HCT116 (cell line): ENCODE measurements around the gene PLCD1. TPM values are rescaled to one million over a fixed set of nuclear protein-coding genes. Genes with fewer than 3 reads are reported as not detected.

ENCODE experiments used
- ATAC-seq: fragments of 200-7000 bp; cut with Tn5 transposase; 2 replicates; pipeline ENCODE4 v1.9.1; 2020; ENCODE audit warnings: mild to moderate bottlenecking, moderate library complexity
- BruUV-seq: library from RNA; stranded (reverse); fragments of 400-500 nt; replicated peaks from 2 replicates; lab custom pipeline; 2021; lab: Mats Ljungman, UMichigan
- CTCF ChIA-PET: fragments of 300-600 bp; sonication (Branson Sonifier 250); formaldehyde crosslinking; loops from one replicate; lab custom pipeline; 2021; ENCODE audit warnings: antibody characterized with exemption; lab: Charles Lee
- POLR2A ChIA-PET: fragments of 300-600, 350-600 bp; sonication (Branson Sonifier 250); formaldehyde crosslinking; loops from one replicate; lab custom pipeline; 2021; ENCODE audit warnings: antibody characterized with exemption; lab: Charles Lee
- RAD21 ChIA-PET, 2 experiments: fragments of 300-600 bp; sonication (Branson Sonifier 250); formaldehyde crosslinking; loops; one replicate each; lab custom pipeline; 2023; ENCODE audit warnings: low total read pairs in 2 of 2; ENCODE audit not compliant: uncharacterized antibody in 2 of 2, unreplicated experiment in 2 of 2, low non-redundant PET in 1 of 2; lab: Charles Lee
- DNase-seq: peaks from one replicate; pipeline ENCODE4 v3.0.0-alpha.2; 2010; ENCODE audit warnings: low read depth, low spot score
- H2AFZ ChIP-seq: fragments of 200-600 bp; shearing (Covaris generic), sonication (generic); 2 replicates; pipeline ENCODE4 v1.6.1; 2017; ENCODE audit warnings: low read depth, mixed run types, mixed read lengths, antibody characterized with exemption, low read length; ENCODE audit not compliant: poor library complexity, severe bottlenecking
- H3K27ac ChIP-seq: 2 replicates; pipeline ENCODE4 v1.5.1; 2012; ENCODE audit warnings: low read depth, low read length
- H3K27me3 ChIP-seq: fragments of 200-600 bp; sonication (generic); 2 replicates; pipeline ENCODE4 v1.6.1; 2016; ENCODE audit warnings: mixed run types, low read length, mixed read lengths; ENCODE audit not compliant: insufficient read depth
- H3K36me3 ChIP-seq, 2 experiments: fragments of 200-500 bp in 1 of 2; fragments of 200-600 bp in 1 of 2; sonication (Bioruptor generic) in 1 of 2; sonication (generic) in 1 of 2; 2 replicates each; pipeline versions ENCODE4 v1.5.1 to v1.6.1; 2014 to 2016; ENCODE audit warnings: low read length in 2 of 2, inconsistent platforms in 1 of 2, mixed read lengths in 1 of 2, mixed run types in 1 of 2; ENCODE audit not compliant: insufficient read depth in 2 of 2, control insufficient read depth in 1 of 2
- H3K4me1 ChIP-seq, 2 experiments: fragments of 200-600 bp in 1 of 2; sonication (generic) in 1 of 2; 2 replicates each; pipeline versions ENCODE4 v1.5.1 to v1.6.1; 2012 to 2017; ENCODE audit warnings: low read length in 2 of 2, inconsistent platforms in 1 of 2, mild to moderate bottlenecking in 1 of 2, mixed read lengths in 1 of 2, mixed run types in 1 of 2, moderate library complexity in 1 of 2; ENCODE audit not compliant: insufficient read depth in 2 of 2, control insufficient read depth in 1 of 2
- H3K4me2 ChIP-seq: fragments of 200-600 bp; sonication (generic); 2 replicates; pipeline ENCODE4 v1.6.1; 2017; ENCODE audit warnings: mixed run types, low read length, mixed read lengths
- H3K4me3 ChIP-seq, 2 experiments: fragments of 200-600 bp in 1 of 2; sonication (generic) in 1 of 2; replicated peaks in 1 of 2; 2 replicates each; pipeline ENCODE4 v1.5.1; 2011 to 2016; ENCODE audit warnings: low read length in 2 of 2, control low read depth in 1 of 2, low read depth in 1 of 2, mild to moderate bottlenecking in 1 of 2, mixed read lengths in 1 of 2, mixed run types in 1 of 2
- H3K79me2 ChIP-seq: fragments of 200-600 bp; sonication (generic); 2 replicates; pipeline ENCODE4 v1.6.1; 2017; ENCODE audit warnings: mild to moderate bottlenecking, mixed run types, low read length, moderate library complexity, mixed read lengths; ENCODE audit not compliant: insufficient read depth
- H3K9ac ChIP-seq: fragments of 200-600 bp; sonication (generic); 2 replicates; pipeline ENCODE4 v1.6.1; 2016; ENCODE audit warnings: low read length, mixed read lengths
- H3K9me2 ChIP-seq: fragments of 200-600 bp; sonication (generic), shearing (Covaris generic); 2 replicates; pipeline ENCODE4 v1.6.1; 2017; ENCODE audit warnings: mixed run types, mild to moderate bottlenecking, moderate library complexity; ENCODE audit not compliant: insufficient read depth
- H3K9me3 ChIP-seq, 2 experiments: fragments of 200-500 bp in 1 of 2; fragments of 200-600 bp in 1 of 2; sonication (Bioruptor generic) in 1 of 2; sonication (generic) in 1 of 2; 2 replicates each; pipeline ENCODE4 v1.6.1; 2014 to 2017; ENCODE audit warnings: low read length in 2 of 2, mixed read lengths in 2 of 2, inconsistent platforms in 1 of 2, low read depth in 1 of 2, mild to moderate bottlenecking in 1 of 2, mixed run types in 1 of 2, moderate library complexity in 1 of 2; ENCODE audit not compliant: control insufficient read depth in 1 of 2, insufficient read depth in 1 of 2
- H4K20me1 ChIP-seq: fragments of 200-600 bp; sonication (generic), shearing (Covaris generic); 2 replicates; pipeline ENCODE4 v1.6.1; 2017; ENCODE audit warnings: mixed run types, mild to moderate bottlenecking, moderate library complexity; ENCODE audit not compliant: insufficient read depth
- CBX3 ChIP-seq: IDR thresholded peaks from 2 replicates; pipeline ENCODE4 v1.6.1; 2012; ENCODE audit warnings: low read depth
- CTCF ChIP-seq, 3 experiments: fragments of 200-600 bp in 1 of 3; sonication (generic) in 1 of 3; IDR thresholded peaks in 2 of 3; conservative IDR thresholded peaks in 1 of 3; 2 replicates each; pipeline ENCODE4 v1.5.1; 2012 to 2017; ENCODE audit warnings: low read depth in 2 of 3, low read length in 2 of 3, antibody characterized with exemption in 1 of 3, borderline replicate concordance in 1 of 3, control low read depth in 1 of 3, mild to moderate bottlenecking in 1 of 3, mixed read lengths in 1 of 3, mixed run types in 1 of 3, moderate library complexity in 1 of 3; ENCODE audit not compliant: insufficient read depth in 1 of 3
- EGR1 ChIP-seq: IDR thresholded peaks from 2 replicates; pipeline ENCODE4 v1.6.1; 2012; ENCODE audit warnings: low read depth
- ELF1 ChIP-seq: IDR thresholded peaks from 2 replicates; pipeline ENCODE4 v1.6.1; 2012; ENCODE audit warnings: low read depth, borderline replicate concordance
- EZH2 ChIP-seq: fragments of 200-600 bp; sonication (generic); IDR thresholded peaks from 2 replicates; pipeline ENCODE4 v1.6.1; 2017; ENCODE audit warnings: antibody characterized with exemption, mixed run types
- EZH2phosphoT487 ChIP-seq: fragments of 200-600 bp; IDR thresholded peaks from 2 replicates; pipeline ENCODE4 v1.6.1; 2018; ENCODE audit warnings: antibody characterized with exemption, borderline replicate concordance
- POLR2A ChIP-seq: IDR thresholded peaks from 2 replicates; pipeline ENCODE4 v1.7.0; 2011; ENCODE audit warnings: borderline replicate concordance; ENCODE audit not compliant: insufficient read depth, insufficient read length; ENCODE audit errors: extremely low read depth
- POLR2AphosphoS5 ChIP-seq: IDR thresholded peaks from 2 replicates; pipeline ENCODE4 v1.6.1; 2011; ENCODE audit warnings: mild to moderate bottlenecking, low read depth, low read length, moderate library complexity
- REST ChIP-seq: IDR thresholded peaks from 2 replicates; pipeline ENCODE4 v1.6.1; 2012; ENCODE audit warnings: low read depth
- SRF ChIP-seq: IDR thresholded peaks from 2 replicates; pipeline ENCODE4 v1.6.1; 2012; ENCODE audit warnings: low read depth
- TCF7L2 ChIP-seq: IDR thresholded peaks from 2 replicates; pipeline ENCODE4 v1.7.0; 2011; ENCODE audit warnings: borderline replicate concordance, inconsistent platforms; ENCODE audit not compliant: insufficient read depth, insufficient read length; ENCODE audit errors: extremely low read depth
- intact Hi-C: fragments of 100-400 bp; cut with micrococcal nuclease; formaldehyde crosslinking; loops from 2 replicates; pipeline ENCODE4 v1.10.0; 2022
- total RNA-seq: library from RNA; stranded (reverse); gene quantifications from one replicate; pipeline ENCODE4 v1.2.1, GENCODE V29; 2021; ENCODE audit not compliant: unreplicated experiment

Gene PLCD1
- total RNA-seq, 1 experiment from 2014 or later = 15.9 TPM

GRCh38 chr3:38043486-38043885 is 14.0 kb upstream of the PLCD1 start:
- no peak overlapping the region for H3K4me2 ChIP-seq
- H3K9me3 ChIP-seq = no peaks in the 10 kb centered on the region
- H3K9ac ChIP-seq = no peak overlapping the region
- H3K9me2 ChIP-seq = no peaks in the 10 kb centered on the region
- no peak overlapping the region for H3K4me3 ChIP-seq
- no peak overlapping the region for H2AFZ ChIP-seq
- no peaks in the 10 kb centered on the region for H3K36me3 ChIP-seq
- no peaks in the 10 kb centered on the region for H4K20me1 ChIP-seq
- H3K79me2 ChIP-seq = no peaks in the 10 kb centered on the region
- ATAC-seq = no peak
- POLR2A ChIA-PET = no interaction called here
- no peaks in the 10 kb centered on the region for H3K4me1 ChIP-seq
- no peak for DNase-seq
- intact Hi-C loops = no loop called here
- no TSS peak for BruUV-seq
- no peaks in the 10 kb centered on the region for H3K27me3 ChIP-seq
- H3K27ac ChIP-seq = no peak overlapping the region
- no peak for TF ChIP-seq EGR1
- CTCF ChIA-PET = no interaction called here
- RAD21 ChIA-PET = no interaction called here

GRCh38 chr3:38040401-38040800 is 11.0 kb upstream of the PLCD1 start:
- RAD21 ChIA-PET = interaction anchor here in 1 of 2 experiments (0.6 kb wide), 1 partner anchor 45 kb away, joined by 3 read pairs; no protein-coding TSS in a partner anchor
- H3K9me3 ChIP-seq = no peaks in the 10 kb centered on the region
- no peaks in the 10 kb centered on the region for H3K27me3 ChIP-seq
- CTCF ChIA-PET = no interaction called here
- H3K9ac ChIP-seq = no peak overlapping the region
- no peaks in the 10 kb centered on the region for H3K36me3 ChIP-seq
- H3K4me3 ChIP-seq = no peak overlapping the region
- BruUV-seq = no TSS peak
- no peaks in the 10 kb centered on the region for H4K20me1 ChIP-seq
- TF ChIP-seq POLR2A = no peak
- TF ChIP-seq ELF1 = no peak
- TF ChIP-seq SRF = no peak
- no peak for TF ChIP-seq EZH2phosphoT487
- no peak for TF ChIP-seq CTCF (IDR thresholded peaks at IDR 0.05 in 2 of 3, conservative IDR thresholded peaks at IDR 0.05 in 1 of 3; ENCODE audit: borderline replicate concordance in 1 of 3, insufficient read depth in 1 of 3, low read depth in 2 of 3, low read length in 2 of 3)
- TF ChIP-seq POLR2AphosphoS5 = no peak
- no peak for TF ChIP-seq EZH2
- no peak for TF ChIP-seq CBX3
- TF ChIP-seq REST = no peak
- TF ChIP-seq TCF7L2 = no peak
- intact Hi-C loops = no loop called here
- H3K79me2 ChIP-seq = no peaks in the 10 kb centered on the region
- no peak overlapping the region for H2AFZ ChIP-seq
- POLR2A ChIA-PET = no interaction called here
- DNase-seq (no peak), ATAC-seq (no peak)
- no peak overlapping the region for H3K4me2 ChIP-seq
- no peaks in the 10 kb centered on the region for H3K9me2 ChIP-seq
- no peaks in the 10 kb centered on the region for H3K4me1 ChIP-seq
- H3K27ac ChIP-seq = no peak overlapping the region
